Measurements from ENCODE around the gene CARD14. TPM values are rescaled to one million over a fixed set of nuclear protein-coding genes. Genes with fewer than 3 reads are reported as not detected.
"Not testable (repeated sequence)": the region's sequence is repeated elsewhere in the genome, so short reads cannot be mapped to it uniquely, and the experiment has no call there.

CARD14 gene
- total RNA-seq, 1 donor from 2014 or later = 5.4 TPM

DNA sequence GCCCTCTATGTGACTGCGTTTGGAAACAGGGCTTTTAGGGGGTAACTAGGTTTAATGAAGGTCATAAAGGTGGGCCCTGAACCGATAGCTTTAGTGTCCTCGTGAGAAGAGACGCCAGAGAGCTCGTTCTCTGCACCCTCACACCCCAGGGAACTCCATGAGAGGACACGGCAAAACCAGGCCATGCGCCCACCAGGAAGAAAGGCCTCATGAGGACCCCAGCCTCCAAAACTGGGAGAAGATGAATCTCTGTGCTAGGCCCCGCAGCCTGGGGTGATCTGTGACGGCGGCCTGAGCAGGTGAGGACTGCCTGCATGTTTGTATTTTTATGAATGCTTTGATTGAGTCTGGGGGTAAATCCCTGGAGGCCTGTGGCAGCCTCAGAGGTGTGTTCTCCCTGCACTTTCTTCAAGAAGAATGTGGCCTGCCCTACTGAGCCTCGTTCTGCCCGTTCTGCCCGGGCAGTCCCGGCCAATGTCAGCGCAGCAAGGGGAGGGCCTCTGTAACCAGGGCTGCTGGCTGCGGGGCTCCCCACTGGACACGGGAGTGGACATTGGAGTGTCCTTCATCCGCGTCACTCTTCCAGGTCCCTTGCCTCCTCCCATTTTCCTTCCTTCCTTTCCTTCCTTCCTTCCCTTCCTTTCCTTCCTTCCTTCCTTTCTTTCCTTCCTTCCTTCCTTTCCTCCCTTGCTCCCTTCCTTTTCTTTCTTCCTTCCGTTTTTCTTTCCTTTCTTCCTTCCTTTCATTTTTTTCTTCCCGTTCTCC, 84.0 kb downstream of the CARD14 start:
- Mint-ChIP-seq H3K4me3 (no peak overlapping the region), H3K27me3 (ENCODE audit: low read depth) (no peaks in the 10 kb centered on the region), H3K9me3 (no peaks in the 10 kb centered on the region), H3K36me3 (peaks cover 8% of the 10 kb centered on the region), H3K27ac (peak overlapping the region; percentile 81), H3K4me1 (peaks cover 9% of the 10 kb centered on the region)
- TF ChIP-seq, protein P1, sequence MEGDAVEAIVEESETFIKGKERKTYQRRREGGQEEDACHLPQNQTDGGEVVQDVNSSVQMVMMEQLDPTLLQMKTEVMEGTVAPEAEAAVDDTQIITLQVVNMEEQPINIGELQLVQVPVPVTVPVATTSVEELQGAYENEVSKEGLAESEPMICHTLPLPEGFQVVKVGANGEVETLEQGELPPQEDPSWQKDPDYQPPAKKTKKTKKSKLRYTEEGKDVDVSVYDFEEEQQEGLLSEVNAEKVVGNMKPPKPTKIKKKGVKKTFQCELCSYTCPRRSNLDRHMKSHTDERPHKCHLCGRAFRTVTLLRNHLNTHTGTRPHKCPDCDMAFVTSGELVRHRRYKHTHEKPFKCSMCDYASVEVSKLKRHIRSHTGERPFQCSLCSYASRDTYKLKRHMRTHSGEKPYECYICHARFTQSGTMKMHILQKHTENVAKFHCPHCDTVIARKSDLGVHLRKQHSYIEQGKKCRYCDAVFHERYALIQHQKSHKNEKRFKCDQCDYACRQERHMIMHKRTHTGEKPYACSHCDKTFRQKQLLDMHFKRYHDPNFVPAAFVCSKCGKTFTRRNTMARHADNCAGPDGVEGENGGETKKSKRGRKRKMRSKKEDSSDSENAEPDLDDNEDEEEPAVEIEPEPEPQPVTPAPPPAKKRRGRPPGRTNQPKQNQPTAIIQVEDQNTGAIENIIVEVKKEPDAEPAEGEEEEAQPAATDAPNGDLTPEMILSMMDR (IDR thresholded peaks at IDR 0.05; ENCODE audit: unreplicated experiment) = no peak
- no peak for DNase-seq (ENCODE audit: low spot score in 2 of 2, unreplicated experiment in 2 of 2)

DNA sequence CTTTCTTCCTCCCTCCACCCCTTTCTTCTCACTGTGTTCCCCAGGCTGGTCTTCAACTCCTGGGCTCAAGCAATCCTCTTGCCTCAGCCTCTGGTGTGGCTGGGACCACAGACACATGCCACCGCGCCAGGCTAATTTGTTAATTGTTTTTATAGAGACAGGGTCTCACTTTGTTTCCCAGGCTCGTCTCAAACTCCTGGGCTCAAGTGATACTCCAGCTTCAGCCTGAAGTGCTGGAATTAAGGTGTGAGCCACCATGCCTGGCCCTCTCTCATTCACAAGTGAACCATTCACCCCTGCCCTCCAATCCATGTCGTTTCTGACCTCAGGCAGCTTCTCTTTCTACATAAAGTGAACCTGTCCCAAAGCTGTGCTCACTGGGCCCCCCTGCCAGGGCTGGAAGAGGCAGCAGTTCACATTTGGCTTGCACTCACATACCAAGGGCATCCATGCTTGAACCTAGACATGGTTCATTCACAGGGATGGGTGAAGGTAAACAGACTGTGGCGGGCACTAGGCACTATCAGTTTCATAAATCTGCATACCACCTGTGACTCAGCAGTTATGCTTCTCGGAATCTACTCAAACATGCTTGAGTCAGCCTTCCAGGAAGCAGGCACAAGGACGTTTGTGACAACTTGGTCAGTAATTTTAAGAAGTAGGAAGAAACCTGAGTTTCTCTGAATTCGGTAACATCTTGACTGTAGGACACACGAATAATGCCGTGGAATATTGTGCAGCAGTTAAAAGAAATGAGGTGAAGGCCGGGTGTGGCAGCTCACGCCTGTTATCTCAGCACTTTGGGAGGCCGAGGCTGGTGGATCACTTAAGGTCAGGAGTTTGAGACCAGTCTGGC, 84.8 kb downstream of the CARD14 start:
- Mint-ChIP-seq H3K9me3 (no peaks in the 10 kb centered on the region), H3K36me3 (peaks cover 8% of the 10 kb centered on the region), H3K27ac (peak overlapping the region; percentile 81), H3K4me1 (peaks cover 9% of the 10 kb centered on the region), H3K4me3 (no peak overlapping the region), H3K27me3 (ENCODE audit: low read depth) (no peaks in the 10 kb centered on the region)
- TF ChIP-seq, protein P1 (IDR thresholded peaks at IDR 0.05; ENCODE audit: unreplicated experiment) = no peak
- DNase-seq (ENCODE audit: low spot score in 2 of 2, unreplicated experiment in 2 of 2) = no peak

DNA sequence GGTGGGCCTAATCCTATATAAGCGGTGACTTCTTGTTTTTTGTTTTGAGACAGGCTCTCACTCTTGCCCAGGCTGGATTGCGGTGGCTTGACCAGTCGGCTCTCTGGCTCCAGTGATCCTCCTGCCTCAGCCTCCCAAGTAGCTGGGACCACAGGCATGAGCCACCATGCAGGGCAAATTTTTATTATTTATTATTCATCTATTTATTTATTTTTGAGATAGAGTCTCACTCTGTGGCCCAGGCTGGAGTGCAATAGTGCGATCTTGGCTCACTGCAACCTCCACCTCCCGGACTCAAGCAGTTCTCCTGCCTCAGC, 86.2 kb downstream of the CARD14 start:
- TF ChIP-seq, protein P1 (IDR thresholded peaks at IDR 0.05; ENCODE audit: unreplicated experiment) = no peak
- Mint-ChIP-seq H3K4me3 (no peak overlapping the region), H3K4me1 (peaks cover 11% of the 10 kb centered on the region), H3K27me3 (ENCODE audit: low read depth) (no peaks in the 10 kb centered on the region), H3K9me3 (no peaks in the 10 kb centered on the region), H3K36me3 (peaks cover 2% of the 10 kb centered on the region), H3K27ac (no peak overlapping the region)
- no peak for DNase-seq (ENCODE audit: low spot score in 2 of 2, unreplicated experiment in 2 of 2)

DNA sequence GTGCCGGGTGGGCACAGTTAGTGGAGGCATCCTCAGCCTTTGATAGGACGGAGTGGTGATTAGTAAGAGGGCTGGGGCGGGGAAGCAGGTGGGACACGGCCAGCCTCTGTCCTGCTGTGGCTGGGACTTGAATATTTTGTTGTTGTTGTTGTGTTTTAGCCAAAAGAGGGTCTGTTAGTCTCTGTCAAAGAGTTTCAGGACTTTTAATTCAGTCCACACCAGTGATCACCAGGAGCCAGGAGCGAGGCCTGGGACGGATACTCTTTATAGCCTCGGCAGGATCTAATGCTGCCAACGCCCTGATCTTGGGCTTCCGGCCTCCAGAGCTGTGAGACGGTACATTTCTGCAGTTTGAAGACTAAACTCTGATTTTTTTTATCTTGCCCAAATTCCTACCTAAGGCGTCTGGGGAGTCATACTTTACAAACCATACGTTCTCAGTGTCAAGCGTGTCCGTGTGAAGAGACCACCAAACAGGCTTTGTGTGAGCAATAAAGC, 87.9 kb downstream of the CARD14 start:
- Mint-ChIP-seq H3K4me1 (peaks cover 23% of the 10 kb centered on the region), H3K4me3 (no peak overlapping the region), H3K36me3 (no peaks in the 10 kb centered on the region), H3K27ac (peak overlapping the region; percentile 54), H3K9me3 (no peaks in the 10 kb centered on the region), H3K27me3 (ENCODE audit: low read depth) (no peaks in the 10 kb centered on the region)
- TF ChIP-seq, protein P1 (IDR thresholded peaks at IDR 0.05; ENCODE audit: unreplicated experiment) = no peak
- no peak for DNase-seq (ENCODE audit: low spot score in 2 of 2, unreplicated experiment in 2 of 2)

DNA sequence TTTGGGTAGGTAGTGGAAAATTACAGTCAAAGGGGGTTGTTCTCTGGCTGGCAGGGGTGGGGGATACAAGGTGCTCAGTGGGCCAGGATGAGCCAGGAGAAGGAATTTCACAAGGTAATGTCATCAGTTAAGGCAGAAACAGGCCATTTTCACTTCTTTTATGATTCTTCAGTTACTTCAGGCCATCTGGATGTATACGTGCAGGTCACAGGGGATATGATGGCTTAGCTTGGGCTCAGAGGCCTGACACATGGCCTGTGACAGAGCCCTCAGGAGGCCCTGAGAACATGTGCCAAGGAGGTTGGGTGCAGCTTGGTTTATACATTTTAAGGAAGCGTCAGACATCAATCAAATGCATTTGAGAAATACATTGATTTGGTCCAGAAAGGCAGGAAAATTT, 88.5 kb downstream of the CARD14 start:
- Mint-ChIP-seq H3K4me3 (peak overlapping the region; percentile 44), H3K27ac (peak overlapping the region; percentile 54), H3K4me1 (peaks cover 23% of the 10 kb centered on the region)
- DNase-seq (ENCODE audit: low spot score in 2 of 2, unreplicated experiment in 2 of 2); H3K27me3 Mint-ChIP-seq (ENCODE audit: low read depth); H3K36me3 Mint-ChIP-seq; H3K9me3 Mint-ChIP-seq: not testable (repeated sequence)

Other genes starting within 250 kb of the CARD14 start
- gene TBC1D16, start 134.2 kb upstream of the CARD14 start, total RNA-seq = 69.8 to 76.0 TPM (median 73.2 TPM) in 3 replicates
- 20.6 to 25.9 TPM (median 23.5 TPM) in 3 replicates for gene CCDC40, start 133.4 kb upstream of the CARD14 start, total RNA-seq
- 55.1 to 59.7 TPM (median 55.9 TPM) in 3 replicates for gene GAA, start 68.4 kb upstream of the CARD14 start, total RNA-seq
- 73.3 to 82.1 TPM (median 77.2 TPM) in 3 replicates for gene EIF4A3, start 22.9 kb upstream of the CARD14 start, total RNA-seq
- gene SGSH, start 50.3 kb downstream of the CARD14 start, total RNA-seq = 49.6 to 57.0 TPM (median 53.7 TPM) in 3 replicates
- 32.5 to 41.2 TPM (median 36.3 TPM) in 3 replicates for gene SLC26A11, start 50.4 kb downstream of the CARD14 start, total RNA-seq
- gene RNF213, start 90.8 kb downstream of the CARD14 start, total RNA-seq = 62.6 to 76.7 TPM (median 63.4 TPM) in 3 replicates
- 37.8 to 43.0 TPM (median 38.0 TPM) in 3 replicates for gene ENDOV, start 245.1 kb downstream of the CARD14 start, total RNA-seq

Measured in mesothelial cell of epicardium (in vitro differentiated cells).